ENCODE data around the gene MEI4.

The MEI4 gene

DNA sequence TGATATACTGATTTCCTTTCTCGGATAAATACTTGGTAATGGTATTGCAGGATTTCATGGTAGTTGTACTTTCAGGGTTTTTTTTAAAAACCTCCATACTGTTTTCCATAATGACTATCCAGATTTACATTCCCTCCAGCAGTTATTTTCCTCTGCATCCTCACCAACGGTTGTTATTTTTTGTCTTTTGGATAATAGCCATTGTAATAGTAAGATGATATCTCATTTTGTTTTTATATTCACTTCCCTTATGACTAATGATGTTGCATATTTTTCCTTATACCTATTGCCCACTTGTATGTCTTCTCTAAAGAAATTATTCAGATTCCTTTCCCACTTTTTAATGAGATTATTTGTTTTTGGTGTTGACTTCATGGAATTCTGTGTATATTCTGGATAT is 231.0 kb downstream of the MEI4 start:
- in situ Hi-C loops (cut with MboI; ENCODE audit: low sequenced_read_pairs, unreplicated experiment) = no loop called here
- DNase-seq (ENCODE audit: low spot score) = no peak
- TF ChIP-seq, protein P1, sequence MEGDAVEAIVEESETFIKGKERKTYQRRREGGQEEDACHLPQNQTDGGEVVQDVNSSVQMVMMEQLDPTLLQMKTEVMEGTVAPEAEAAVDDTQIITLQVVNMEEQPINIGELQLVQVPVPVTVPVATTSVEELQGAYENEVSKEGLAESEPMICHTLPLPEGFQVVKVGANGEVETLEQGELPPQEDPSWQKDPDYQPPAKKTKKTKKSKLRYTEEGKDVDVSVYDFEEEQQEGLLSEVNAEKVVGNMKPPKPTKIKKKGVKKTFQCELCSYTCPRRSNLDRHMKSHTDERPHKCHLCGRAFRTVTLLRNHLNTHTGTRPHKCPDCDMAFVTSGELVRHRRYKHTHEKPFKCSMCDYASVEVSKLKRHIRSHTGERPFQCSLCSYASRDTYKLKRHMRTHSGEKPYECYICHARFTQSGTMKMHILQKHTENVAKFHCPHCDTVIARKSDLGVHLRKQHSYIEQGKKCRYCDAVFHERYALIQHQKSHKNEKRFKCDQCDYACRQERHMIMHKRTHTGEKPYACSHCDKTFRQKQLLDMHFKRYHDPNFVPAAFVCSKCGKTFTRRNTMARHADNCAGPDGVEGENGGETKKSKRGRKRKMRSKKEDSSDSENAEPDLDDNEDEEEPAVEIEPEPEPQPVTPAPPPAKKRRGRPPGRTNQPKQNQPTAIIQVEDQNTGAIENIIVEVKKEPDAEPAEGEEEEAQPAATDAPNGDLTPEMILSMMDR (IDR thresholded peaks at IDR 0.05; ENCODE audit: borderline replicate concordance, control extremely low read depth, extremely low read depth, insufficient read depth, missing control alignments) = no peak

DNA sequence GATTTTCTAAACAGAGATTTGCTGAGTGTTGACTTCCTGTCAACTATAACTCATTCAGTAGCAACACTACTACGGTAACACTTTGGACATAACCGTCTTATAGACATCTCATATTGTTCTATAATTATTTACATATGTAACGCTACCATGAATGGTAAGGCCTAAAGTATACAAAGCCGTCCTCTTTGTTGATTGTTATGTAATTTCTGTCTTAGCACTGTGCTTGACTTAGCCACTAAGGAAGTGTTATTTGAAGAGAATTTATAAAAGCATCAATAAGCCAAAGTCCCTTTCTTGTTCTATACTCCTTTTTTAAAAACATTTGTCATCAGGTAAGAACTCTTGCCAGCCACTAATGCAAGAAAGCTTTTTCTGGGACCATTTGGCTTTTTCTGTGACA is 240.6 kb downstream of the MEI4 start:
- no peak for DNase-seq (ENCODE audit: low spot score)
- in situ Hi-C loops (cut with MboI; ENCODE audit: low sequenced_read_pairs, unreplicated experiment) = no loop called here
- TF ChIP-seq, protein P1 (IDR thresholded peaks at IDR 0.05; ENCODE audit: borderline replicate concordance, control extremely low read depth, extremely low read depth, insufficient read depth, missing control alignments) = no peak

DNA sequence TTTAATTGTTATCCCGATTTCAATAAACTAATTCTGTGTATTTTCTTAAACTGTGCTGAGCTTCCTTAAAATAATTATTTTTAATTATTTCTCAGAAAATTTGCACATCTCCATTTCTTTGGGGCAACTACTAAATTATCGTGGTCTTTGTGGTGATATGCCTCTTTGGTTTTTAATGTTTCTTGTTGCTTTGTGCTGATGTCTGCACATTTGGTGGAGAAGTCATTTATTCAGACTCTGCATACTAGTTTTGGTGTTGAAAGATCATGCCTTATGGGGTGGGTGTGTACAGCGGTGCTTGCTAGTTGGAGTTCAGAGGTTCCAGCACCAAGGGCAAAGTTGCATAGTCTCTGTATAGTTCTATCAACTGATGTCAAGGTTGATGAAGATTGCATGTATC is 253.2 kb downstream of the MEI4 start:
- TF ChIP-seq, protein P1 (IDR thresholded peaks at IDR 0.05; ENCODE audit: borderline replicate concordance, control extremely low read depth, extremely low read depth, insufficient read depth, missing control alignments) = no peak
- DNase-seq (ENCODE audit: low spot score) = no peak
- in situ Hi-C loops (cut with MboI; ENCODE audit: low sequenced_read_pairs, unreplicated experiment) = no loop called here

DNA sequence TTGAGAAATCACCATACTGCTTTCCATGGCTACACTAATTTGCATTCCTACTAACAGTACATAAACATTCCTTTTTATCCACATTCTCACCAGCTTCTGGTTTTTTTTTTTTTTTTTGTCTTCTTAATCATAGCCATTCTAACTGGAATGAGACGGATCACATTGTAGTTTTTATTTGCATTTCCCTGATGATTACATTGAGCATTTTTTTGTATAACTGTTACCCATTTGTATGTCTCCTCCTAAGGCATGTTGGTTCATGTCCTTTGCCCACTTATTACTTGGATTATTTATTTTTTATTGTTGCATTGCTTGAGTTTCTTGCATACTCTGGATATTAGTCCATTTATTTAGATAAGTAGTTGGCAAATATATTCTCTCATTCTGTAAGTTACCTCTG is 258.0 kb downstream of the MEI4 start:
- TF ChIP-seq, protein P1 (IDR thresholded peaks at IDR 0.05; ENCODE audit: borderline replicate concordance, control extremely low read depth, extremely low read depth, insufficient read depth, missing control alignments) = no peak
- in situ Hi-C loops (cut with MboI; ENCODE audit: low sequenced_read_pairs, unreplicated experiment) = no loop called here
- no peak for DNase-seq (ENCODE audit: low spot score)

DNA sequence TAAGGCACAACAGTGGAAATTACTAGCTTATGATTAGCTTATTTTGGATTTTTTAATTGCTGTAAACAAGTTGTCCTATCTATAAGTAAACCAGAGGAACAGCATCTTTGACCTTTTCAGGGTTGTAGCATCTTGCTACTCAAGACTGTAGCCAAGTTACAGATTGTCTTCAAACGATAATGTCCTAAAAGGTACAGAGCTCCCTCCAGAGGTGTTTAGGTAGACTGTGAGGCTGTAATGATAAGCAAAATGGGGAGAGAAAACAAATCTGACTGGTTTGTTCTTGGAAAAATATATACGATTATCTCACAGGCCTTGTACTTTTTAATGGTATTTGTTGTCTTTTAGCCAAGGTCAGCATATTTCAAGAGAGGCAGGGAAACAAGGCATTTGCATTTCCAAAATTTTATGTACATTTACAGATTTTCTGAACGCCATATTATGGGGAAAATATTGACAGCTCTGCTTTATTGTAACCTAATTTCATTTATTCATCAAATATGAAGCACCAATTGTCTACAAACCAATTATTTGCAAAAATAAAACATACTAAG is 273.4 kb downstream of the MEI4 start:
- DNase-seq (ENCODE audit: low spot score) = no peak
- TF ChIP-seq, protein P1 (IDR thresholded peaks at IDR 0.05; ENCODE audit: borderline replicate concordance, control extremely low read depth, extremely low read depth, insufficient read depth, missing control alignments) = no peak
- in situ Hi-C loops (cut with MboI; ENCODE audit: low sequenced_read_pairs, unreplicated experiment) = no loop called here

DNA sequence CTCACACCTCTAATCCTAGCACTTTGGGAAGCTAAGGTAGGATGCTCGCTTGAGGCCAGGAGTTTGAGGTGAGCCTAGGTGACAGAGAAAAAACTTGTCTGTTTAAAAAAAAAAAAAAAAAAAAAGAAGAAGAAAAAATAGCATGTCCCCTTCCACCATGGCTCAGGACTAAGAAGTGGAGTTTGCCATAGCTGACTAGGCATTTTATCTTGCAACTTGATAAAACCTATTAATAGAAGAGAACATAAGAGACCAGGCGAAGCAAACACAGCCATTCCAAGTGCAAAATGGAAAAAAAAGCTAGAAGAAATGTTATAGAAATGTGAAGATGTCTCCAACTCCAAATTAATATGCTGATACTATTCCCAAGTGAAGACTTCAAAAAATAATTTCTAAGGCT is 277.5 kb downstream of the MEI4 start:
- TF ChIP-seq, protein P1 (IDR thresholded peaks at IDR 0.05; ENCODE audit: borderline replicate concordance, control extremely low read depth, extremely low read depth, insufficient read depth, missing control alignments) = no peak
- no peak for DNase-seq (ENCODE audit: low spot score)
- in situ Hi-C loops (cut with MboI; ENCODE audit: low sequenced_read_pairs, unreplicated experiment) = no loop called here

DNA sequence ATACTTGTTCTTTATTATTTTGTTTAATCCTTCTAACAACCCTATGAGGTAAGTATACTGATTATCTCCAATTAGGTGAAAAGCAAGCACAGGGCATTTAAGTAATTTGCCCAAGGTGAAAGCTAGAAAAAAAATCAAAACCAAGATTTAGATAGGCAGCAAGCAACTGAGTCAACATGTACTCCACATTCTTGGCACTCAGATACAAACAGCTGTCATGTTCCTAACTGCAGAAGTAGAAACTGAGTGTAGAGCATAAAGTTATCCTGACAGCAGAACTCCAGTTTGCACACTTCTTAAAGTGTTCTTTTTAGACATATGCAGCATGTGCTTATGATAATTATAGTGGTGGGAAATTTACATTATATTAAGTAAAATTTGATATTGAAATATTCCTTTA is 278.1 kb downstream of the MEI4 start:
- in situ Hi-C loops (cut with MboI; ENCODE audit: low sequenced_read_pairs, unreplicated experiment) = no loop called here
- TF ChIP-seq, protein P1 (IDR thresholded peaks at IDR 0.05; ENCODE audit: borderline replicate concordance, control extremely low read depth, extremely low read depth, insufficient read depth, missing control alignments) = no peak
- no peak for DNase-seq (ENCODE audit: low spot score)
